Psoas muscle (tissue), 8 donors: ENCODE data around the gene HRK. TPM values are rescaled to one million over a fixed set of nuclear protein-coding genes. Genes with fewer than 3 reads are reported as not detected.

Experiments
- ATAC-seq, 4 donors: fragments of 200-7000 bp; cut with Tn5 transposase; one replicate each; pipeline ENCODE4 v1.9.1; 2020; ENCODE audit warnings: moderate library complexity in 3 of 4, mild to moderate bottlenecking in 2 of 4
- DNase-seq, 2 donors: peaks; one replicate each; pipeline ENCODE4 v3.0.0-alpha.2; 2020
- H3K27ac ChIP-seq: fragments of 200-600 bp; one replicate; pipeline ENCODE4 v1.8.0; 2022
- H3K27me3 ChIP-seq, 3 donors: fragments of 200-600 bp in 1 of 3; one replicate each; pipeline versions ENCODE4 v1.6.1 to v1.8.0; 2013 to 2022; ENCODE audit warnings: low read length in 2 of 3, mild to moderate bottlenecking in 2 of 3, moderate library complexity in 1 of 3; ENCODE audit not compliant: insufficient read depth in 3 of 3
- H3K36me3 ChIP-seq, 2 donors: fragments of 200-600 bp in 1 of 2; one replicate each; pipeline versions ENCODE4 v1.6.1 to v1.8.0; 2013 to 2022; ENCODE audit warnings: low read depth in 1 of 2, mild to moderate bottlenecking in 1 of 2, moderate library complexity in 1 of 2; ENCODE audit not compliant: insufficient read depth in 1 of 2
- H3K4me1 ChIP-seq: fragments of 200-600 bp; one replicate; pipeline ENCODE4 v1.8.0; 2022
- H3K4me3 ChIP-seq: fragments of 200-600 bp; one replicate; pipeline ENCODE4 v1.8.0; 2022; ENCODE audit warnings: mild to moderate bottlenecking
- H3K9me3 ChIP-seq: fragments of 200-600 bp; one replicate; pipeline ENCODE4 v1.8.0; 2022
- CTCF ChIP-seq: fragments of 200-600 bp; IDR thresholded peaks from one replicate; pipeline ENCODE4 v1.8.0; 2022; ENCODE audit warnings: antibody characterized with exemption
- WGBS, 3 donors: extraction: QIAGEN DNeasy Blood & Tissue Kit; methylation state at CpG; one replicate each; pipeline versions ENCODE4 v1.1.6 to v1.1.7; 2013; 5-methylcytosine and 5-hydroxymethylcytosine counted together
- intact Hi-C, 2 donors: fragments of 100-400 bp; cut with DNase I; formaldehyde crosslinking; loops; one replicate each; pipeline versions ENCODE4 v1.11.0 to v1.14.2; 2022
- polyA plus RNA-seq, 3 donors: library from polyadenylated mRNA; stranded (reverse); fragments of 200-250 nt; gene quantifications; one replicate each; pipeline ENCODE4 v1.2.3, GENCODE V29; 2013
- total RNA-seq, 4 donors: library from RNA; stranded (reverse); fragmentation: NEBNext Ultra II Directional in 2 of 4; extraction: Animal tissue kit (Norgen Biotek cat#: 25700) in 2 of 4; gene quantifications; one replicate each; pipeline versions ENCODE4 v1.2.1 to v1.2.4, GENCODE V29; 2021 to 2023
- donor health status: healthy with polysubstance abuse.
- donor health status: DM: no; HTN: no; CAD: no; lungs with moderate emphysema.
- donor health status: Bipolar disorder and iron deficiency.
- donor health status: healthy.
- donor health status: DM: yes; HTN: yes; CAD: no.
- donor health status: DM: no; HTN: no; CAD: no.
- donor health status: DM: no; HTN: no; CAD: no.
- donor health status: DM: yes; HTN: yes; CAD: no.

The HRK gene
- total and polyA plus RNA-seq, 7 donors = under 0.01 to 0.60 (median 0.01) TPM; not detected in 2

- DNase-seq = no peak
- no peak for ATAC-seq
- intact Hi-C loops = no loop called here
- no peak overlapping the region for H3K27ac ChIP-seq
- H3K4me3 ChIP-seq = no peak overlapping the region
- 13 to 54% (median 32%) methylated on average over 1 of the region's 1 CpG for WGBS, 3 donors
- H3K4me1 ChIP-seq = peaks cover 2% of the 10 kb centered on the region
- no peaks in the 10 kb centered on the region for H3K9me3 ChIP-seq
- TF ChIP-seq CTCF = no peak
- peaks cover 0 to 8% (median 0%) of the 10 kb centered on the region in 3 donors for H3K27me3 ChIP-seq
- no peaks in the 10 kb centered on the region for H3K36me3 ChIP-seq
Measured at GRCh38 chr12:116887244-116887643, 6.0 kb upstream of the HRK start.

DNA sequence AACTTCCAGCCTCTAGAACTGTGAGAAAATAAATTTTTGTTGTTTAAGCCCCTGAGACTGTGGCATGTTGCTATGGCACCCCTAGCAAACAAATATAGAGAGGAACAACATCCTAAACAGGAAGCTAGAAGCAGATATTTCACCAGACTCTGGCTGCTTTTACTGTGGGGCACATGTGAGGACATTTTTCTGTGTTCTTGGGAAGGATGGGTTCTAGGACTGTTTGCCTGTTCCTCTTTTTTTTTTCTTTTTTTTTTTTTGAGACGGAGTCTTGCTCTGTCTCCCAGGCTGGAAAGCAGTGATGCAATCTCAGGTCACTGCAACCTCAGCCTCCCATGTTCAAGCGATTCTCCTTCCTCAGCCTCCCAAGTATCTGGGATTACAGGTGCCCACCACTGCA is 4.2 kb upstream of the HRK start:
- intact Hi-C loops = no loop called here
- WGBS, 3 donors = 75 to 79% (median 75%) methylated on average over 2 of the region's 2 CpGs
- DNase-seq = no peak
- ATAC-seq = no peak
- Histone ChIP-seq H3K4me3 (no peak overlapping the region), H3K36me3 (no peaks in the 10 kb centered on the region), H3K9me3 (no peaks in the 10 kb centered on the region), H3K27ac (no peak overlapping the region), H3K4me1 (peaks cover 14% of the 10 kb centered on the region), H3K27me3 (peaks cover 0 to 24% (median 8%) of the 10 kb centered on the region in 3 donors)
- TF ChIP-seq CTCF = no peak

GRCh38 chr12:116884871-116885270 is 3.6 kb upstream of the HRK start:
- H3K9me3 ChIP-seq = no peaks in the 10 kb centered on the region
- DNase-seq (no peak), ATAC-seq (no peak)
- H3K36me3 ChIP-seq = no peaks in the 10 kb centered on the region
- H3K27me3 ChIP-seq = peaks cover 0 to 30% (median 9%) of the 10 kb centered on the region in 3 donors
- TF ChIP-seq CTCF = no peak
- H3K4me1 ChIP-seq = peaks cover 18% of the 10 kb centered on the region
- intact Hi-C loops = loop anchor here in 1 of 2 donors (5.0 kb wide), 1 partner anchor 183 kb away; no protein-coding TSS in a partner anchor
- no peak overlapping the region for H3K27ac ChIP-seq
- 90 to 95% (median 95%) methylated on average over 3 of the region's 3 CpGs for WGBS, 3 donors
- H3K4me3 ChIP-seq = no peak overlapping the region

DNA sequence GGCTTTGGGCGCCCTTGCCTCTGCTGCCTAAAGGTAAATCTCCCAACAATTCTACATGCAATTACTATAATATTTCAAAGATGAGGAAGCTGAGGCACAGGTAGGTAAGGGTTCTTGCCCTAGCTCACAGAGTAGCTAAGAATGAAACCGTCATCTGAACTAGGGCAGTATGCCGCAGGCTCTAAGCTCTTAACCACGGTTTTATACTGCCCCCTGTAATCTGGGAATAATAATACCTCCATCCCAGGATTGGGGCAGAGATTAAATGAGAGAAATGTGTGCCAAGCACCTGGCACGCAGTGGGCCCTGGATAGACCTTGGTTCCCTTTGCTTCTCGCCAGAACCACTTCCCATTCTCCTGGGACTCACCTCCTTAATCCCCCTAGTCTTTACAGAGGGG is 1.5 kb upstream of the HRK start:
- no peak overlapping the region for H3K27ac ChIP-seq
- no peaks in the 10 kb centered on the region for H3K9me3 ChIP-seq
- no peak for ATAC-seq
- no peak for TF ChIP-seq CTCF
- H3K27me3 ChIP-seq = peaks cover 0 to 51% (median 25%) of the 10 kb centered on the region in 3 donors
- no peak overlapping the region for H3K4me3 ChIP-seq
- 17 to 23% (median 22%) methylated on average over 6 of the region's 6 CpGs for WGBS, 3 donors
- peaks cover 34% of the 10 kb centered on the region for H3K4me1 ChIP-seq
- H3K36me3 ChIP-seq = no peaks in the 10 kb centered on the region
- DNase-seq = no peak
- intact Hi-C loops = loop anchor here in 1 of 2 donors (5.0 kb wide), 1 partner anchor 180 kb away; no protein-coding TSS in a partner anchor
